Choroid plexus epithelial cell (primary cell): ENCODE data around the gene PLCL2.

Experiments used
- DNase-seq: peaks from one replicate; pipeline ENCODE4 v3.0.0-alpha.2; 2010; ENCODE audit warnings: low read depth
- H3K4me3 ChIP-seq: 2 replicates; pipeline ENCODE4 v1.5.1; 2011; ENCODE audit warnings: low read depth, mild to moderate bottlenecking, control low read depth, low read length, moderate library complexity
- CTCF ChIP-seq: conservative IDR thresholded peaks from 2 replicates; pipeline ENCODE4 v1.5.1; 2011; ENCODE audit warnings: low read depth, mild to moderate bottlenecking, control low read depth, inconsistent platforms, low read length, moderate library complexity

Gene PLCL2

GRCh38 chr3:17065315-17065714 lies 180.6 kb downstream of the PLCL2 start:
- DNase-seq: peak; percentile 46
- TF ChIP-seq CTCF: no peak
- no peak overlapping the region for H3K4me3 ChIP-seq

GRCh38 chr3:17065881-17066280 lies 181.1 kb downstream of the PLCL2 start:
- DNase-seq: peak; percentile 60
- no peak overlapping the region for H3K4me3 ChIP-seq
- no peak for TF ChIP-seq CTCF

- no peak for DNase-seq
- H3K4me3 ChIP-seq: no peak overlapping the region
- TF ChIP-seq CTCF: no peak
These were observed 185.0 kb downstream of the PLCL2 start for GRCh38 chr3:17069754-17070153.

- TF ChIP-seq CTCF: no peak
- DNase-seq: peak; percentile 83
- no peak overlapping the region for H3K4me3 ChIP-seq
These were observed 185.6 kb downstream of the PLCL2 start for GRCh38 chr3:17070161-17070959.

GRCh38 chr3:17074559-17074958 lies 189.8 kb downstream of the PLCL2 start:
- no peak overlapping the region for H3K4me3 ChIP-seq
- no peak for DNase-seq
- TF ChIP-seq CTCF: no peak

- DNase-seq: no peak
- no peak for TF ChIP-seq CTCF
- no peak overlapping the region for H3K4me3 ChIP-seq
These were observed 190.6 kb downstream of the PLCL2 start for GRCh38 chr3:17075358-17075757.

GRCh38 chr3:17075907-17076306 lies 191.2 kb downstream of the PLCL2 start:
- H3K4me3 ChIP-seq: no peak overlapping the region
- no peak for DNase-seq
- no peak for TF ChIP-seq CTCF
